ENCODE measurements around the gene AGO3. TPM values are rescaled to one million over a fixed set of nuclear protein-coding genes. Genes with fewer than 3 reads are reported as not detected.

The AGO3 gene
- total RNA-seq, 1 experiment from 2014 or later = 39.4 TPM

DNA sequence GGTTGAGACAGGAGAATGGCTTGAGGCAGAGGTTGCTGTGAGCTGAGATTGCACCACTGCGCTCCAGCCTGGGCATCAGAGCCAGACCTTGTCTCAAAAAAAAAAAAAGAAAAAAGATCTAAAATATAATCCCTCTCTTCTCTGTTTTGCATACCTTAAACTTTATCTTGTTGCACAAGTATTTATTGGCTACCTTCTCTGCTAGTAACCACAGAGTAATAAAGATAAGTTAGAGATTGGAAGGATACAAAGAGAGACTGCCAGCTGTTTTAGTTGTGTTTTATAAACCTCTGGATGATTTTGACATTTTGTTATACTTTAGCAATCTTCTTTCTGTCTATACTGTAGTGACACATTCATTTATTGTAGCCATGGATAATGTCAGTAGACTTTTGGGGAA lies 27.7 kb downstream of the AGO3 start:
- H3K36me3 ChIP-seq (ENCODE audit: control insufficient read depth, insufficient read depth, low read length) = no peaks in the 10 kb centered on the region
- H3K4me1 ChIP-seq (ENCODE audit: control insufficient read depth, insufficient read depth, low read length) = peaks cover 4% of the 10 kb centered on the region; the same call in 1 of the 2 replicates
- no peaks in the 10 kb centered on the region for H3K9me3 ChIP-seq (ENCODE audit: control insufficient read depth, insufficient read depth, low read depth, low read length)
- CTCF ChIA-PET = no interaction called here
- no TSS peak for BruUV-seq (replicated peaks)
- in situ Hi-C loops (cut with HindIII; ENCODE audit: low pct_unique_long_range_greater_than_20kb, low sequenced_read_pairs) (no loop called here), intact Hi-C loops (cut with micrococcal nuclease; ENCODE audit: unreplicated experiment) (no loop called here)
- DNase-seq (ENCODE audit: low read depth, low spot score) (no peak), ATAC-seq (no peak)
- H3K4me3 ChIP-seq (ENCODE audit: low read depth in 2 of 2, low read length in 2 of 2) = no peak overlapping the region
- POLR2A ChIA-PET = no interaction called here
- no peak for TF ChIP-seq POLR2AphosphoS5 (IDR thresholded peaks at IDR 0.05; ENCODE audit: low read depth, low read length)
- no peak for TF ChIP-seq CTCF (IDR thresholded peaks at IDR 0.05)
- TF ChIP-seq, protein P1, sequence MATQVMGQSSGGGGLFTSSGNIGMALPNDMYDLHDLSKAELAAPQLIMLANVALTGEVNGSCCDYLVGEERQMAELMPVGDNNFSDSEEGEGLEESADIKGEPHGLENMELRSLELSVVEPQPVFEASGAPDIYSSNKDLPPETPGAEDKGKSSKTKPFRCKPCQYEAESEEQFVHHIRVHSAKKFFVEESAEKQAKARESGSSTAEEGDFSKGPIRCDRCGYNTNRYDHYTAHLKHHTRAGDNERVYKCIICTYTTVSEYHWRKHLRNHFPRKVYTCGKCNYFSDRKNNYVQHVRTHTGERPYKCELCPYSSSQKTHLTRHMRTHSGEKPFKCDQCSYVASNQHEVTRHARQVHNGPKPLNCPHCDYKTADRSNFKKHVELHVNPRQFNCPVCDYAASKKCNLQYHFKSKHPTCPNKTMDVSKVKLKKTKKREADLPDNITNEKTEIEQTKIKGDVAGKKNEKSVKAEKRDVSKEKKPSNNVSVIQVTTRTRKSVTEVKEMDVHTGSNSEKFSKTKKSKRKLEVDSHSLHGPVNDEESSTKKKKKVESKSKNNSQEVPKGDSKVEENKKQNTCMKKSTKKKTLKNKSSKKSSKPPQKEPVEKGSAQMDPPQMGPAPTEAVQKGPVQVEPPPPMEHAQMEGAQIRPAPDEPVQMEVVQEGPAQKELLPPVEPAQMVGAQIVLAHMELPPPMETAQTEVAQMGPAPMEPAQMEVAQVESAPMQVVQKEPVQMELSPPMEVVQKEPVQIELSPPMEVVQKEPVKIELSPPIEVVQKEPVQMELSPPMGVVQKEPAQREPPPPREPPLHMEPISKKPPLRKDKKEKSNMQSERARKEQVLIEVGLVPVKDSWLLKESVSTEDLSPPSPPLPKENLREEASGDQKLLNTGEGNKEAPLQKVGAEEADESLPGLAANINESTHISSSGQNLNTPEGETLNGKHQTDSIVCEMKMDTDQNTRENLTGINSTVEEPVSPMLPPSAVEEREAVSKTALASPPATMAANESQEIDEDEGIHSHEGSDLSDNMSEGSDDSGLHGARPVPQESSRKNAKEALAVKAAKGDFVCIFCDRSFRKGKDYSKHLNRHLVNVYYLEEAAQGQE (IDR thresholded peaks at IDR 0.05; ENCODE audit: insufficient read depth in 1 of 2, low read depth in 2 of 2, low read length in 1 of 2) = no peak
- TF ChIP-seq TCF7L2 (IDR thresholded peaks at IDR 0.05; ENCODE audit: low read depth, low read length) = no peak
- no peak for TF ChIP-seq SIN3A (IDR thresholded peaks at IDR 0.05; ENCODE audit: borderline replicate concordance, insufficient read depth, low read depth, low read length)
- H3K27ac ChIP-seq (ENCODE audit: low read length) = no peak overlapping the region
- no peaks in the 10 kb centered on the region for H3K27me3 ChIP-seq (ENCODE audit: control insufficient read depth, insufficient read depth, low read length)

DNA sequence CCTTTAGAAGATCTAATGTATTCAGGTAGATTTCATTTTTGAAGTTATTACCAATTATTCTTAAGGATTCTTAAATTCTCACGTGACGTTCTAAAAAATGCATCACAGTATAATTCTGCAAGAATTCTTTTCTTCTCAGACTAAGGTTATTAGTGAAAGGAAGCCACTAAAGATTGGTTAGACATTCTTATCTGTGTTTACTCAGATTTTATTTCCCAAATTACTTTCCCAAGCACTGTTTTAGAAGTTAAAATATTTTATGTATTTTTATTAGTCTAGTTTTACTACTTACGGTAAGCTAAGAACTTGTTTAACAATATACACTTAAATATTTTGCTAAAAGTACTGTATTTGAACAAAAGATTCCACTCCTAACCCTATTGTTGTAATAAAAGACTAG lies 28.4 kb downstream of the AGO3 start:
- no peak for TF ChIP-seq SIN3A (IDR thresholded peaks at IDR 0.05; ENCODE audit: borderline replicate concordance, insufficient read depth, low read depth, low read length)
- no peak for TF ChIP-seq CTCF (IDR thresholded peaks at IDR 0.05)
- TF ChIP-seq, protein P1 (IDR thresholded peaks at IDR 0.05; ENCODE audit: insufficient read depth in 1 of 2, low read depth in 2 of 2, low read length in 1 of 2) = no peak
- no peak for TF ChIP-seq POLR2AphosphoS5 (IDR thresholded peaks at IDR 0.05; ENCODE audit: low read depth, low read length)
- TF ChIP-seq TCF7L2 (IDR thresholded peaks at IDR 0.05; ENCODE audit: low read depth, low read length) = no peak
- POLR2A ChIA-PET = no interaction called here
- peaks cover 4% of the 10 kb centered on the region; the same call in 1 of the 2 replicates for H3K4me1 ChIP-seq (ENCODE audit: control insufficient read depth, insufficient read depth, low read length)
- intact Hi-C loops (cut with micrococcal nuclease; ENCODE audit: unreplicated experiment) (no loop called here), in situ Hi-C loops (cut with HindIII; ENCODE audit: low pct_unique_long_range_greater_than_20kb, low sequenced_read_pairs) (no loop called here)
- CTCF ChIA-PET = no interaction called here
- DNase-seq (ENCODE audit: low read depth, low spot score) (no peak), ATAC-seq (no peak)
- BruUV-seq (replicated peaks) = no TSS peak
- no peak overlapping the region; the same call in 1 of the 2 replicates for H3K27ac ChIP-seq (ENCODE audit: low read length)
- no peak overlapping the region for H3K4me3 ChIP-seq (ENCODE audit: low read depth in 2 of 2, low read length in 2 of 2)
- no peaks in the 10 kb centered on the region for H3K27me3 ChIP-seq (ENCODE audit: control insufficient read depth, insufficient read depth, low read length)
- no peaks in the 10 kb centered on the region for H3K36me3 ChIP-seq (ENCODE audit: control insufficient read depth, insufficient read depth, low read length)
- H3K9me3 ChIP-seq (ENCODE audit: control insufficient read depth, insufficient read depth, low read depth, low read length) = no peaks in the 10 kb centered on the region

Measured in Panc1 (cell line).